AG08395 (cell line): ENCODE measurements around the gene ALDH2.
"Not testable (repeated sequence)": the region's sequence is repeated elsewhere in the genome, so short reads cannot be mapped to it uniquely, and the experiment has no call there.

Source experiments
- DNase-seq: peaks from one replicate; pipeline ENCODE4 v3.0.0; 2012; ENCODE audit warnings: mixed read lengths, low spot score

The ALDH2 gene

GRCh38 chr12:111759271-111759670, 7.5 kb upstream of the ALDH2 start:
- DNase-seq, result no peak

- no peak for DNase-seq
These were observed 6.7 kb upstream of the ALDH2 start for GRCh38 chr12:111759991-111760390.

- DNase-seq, result no peak
These were observed 5.6 kb upstream of the ALDH2 start for GRCh38 chr12:111761099-111761498.

- DNase-seq, result no peak
These were observed 5.0 kb upstream of the ALDH2 start for GRCh38 chr12:111761706-111762105.

- not testable (repeated sequence) for DNase-seq
These were observed 3.2 kb upstream of the ALDH2 start for GRCh38 chr12:111763552-111763951.

GRCh38 chr12:111764120-111764821, 2.5 kb upstream of the ALDH2 start:
- no peak for DNase-seq

GRCh38 chr12:111767362-111768158, 827 bp downstream of the ALDH2 start:
- peak; percentile 19 for DNase-seq

GRCh38 chr12:111768159-111768895, 1.6 kb downstream of the ALDH2 start:
- no peak for DNase-seq

GRCh38 chr12:111769599-111769998, 2.9 kb downstream of the ALDH2 start:
- DNase-seq, result no peak

GRCh38 chr12:111773801-111774551, 7.2 kb downstream of the ALDH2 start:
- DNase-seq, result peak; percentile 79

GRCh38 chr12:111775205-111776193, 8.8 kb downstream of the ALDH2 start:
- no peak for DNase-seq

- no peak for DNase-seq
These were observed 10.2 kb downstream of the ALDH2 start for GRCh38 chr12:111776836-111777344.

- DNase-seq, result no peak
These were observed 10.8 kb downstream of the ALDH2 start for GRCh38 chr12:111777345-111778045.

- no peak for DNase-seq
These were observed 13.4 kb downstream of the ALDH2 start for GRCh38 chr12:111780166-111780565.

GRCh38 chr12:111780615-111781014, 13.9 kb downstream of the ALDH2 start:
- DNase-seq, result no peak

GRCh38 chr12:111781085-111781658, 14.4 kb downstream of the ALDH2 start:
- DNase-seq, result no peak

GRCh38 chr12:111783046-111783445, 16.3 kb downstream of the ALDH2 start:
- DNase-seq, result no peak

GRCh38 chr12:111784953-111785352, 18.2 kb downstream of the ALDH2 start:
- DNase-seq, result no peak

- DNase-seq, result no peak
These were observed 18.9 kb downstream of the ALDH2 start for GRCh38 chr12:111785651-111786050.
